Neural crest cell (in vitro differentiated cells): ENCODE measurements around the gene GPA33. TPM values are rescaled to one million over a fixed set of nuclear protein-coding genes. Genes with fewer than 3 reads are reported as not detected.

Experiments used
- DNase-seq: peaks from one replicate; pipeline ENCODE4 v3.0.0; 2021; ENCODE audit warnings: low read depth, mixed read lengths, low spot score
- H3K27ac Mint-ChIP-seq: one replicate; pipeline ENCODE4 v1.8.0; 2021; ENCODE audit warnings: mild to moderate bottlenecking, mixed read lengths; ENCODE audit not compliant: unreplicated experiment
- H3K27me3 Mint-ChIP-seq: 2 replicates; pipeline ENCODE4 v1.8.0; 2021; ENCODE audit warnings: low read depth, mild to moderate bottlenecking, mixed read lengths
- H3K36me3 Mint-ChIP-seq: 2 replicates; pipeline ENCODE4 v1.8.0; 2021; ENCODE audit warnings: low read depth, mild to moderate bottlenecking, mixed read lengths
- H3K4me1 Mint-ChIP-seq: 2 replicates; pipeline ENCODE4 v1.8.0; 2021; ENCODE audit warnings: mixed read lengths
- H3K4me3 Mint-ChIP-seq: one replicate; pipeline ENCODE4 v1.8.0; 2021; ENCODE audit warnings: mild to moderate bottlenecking, mixed read lengths
- H3K9me3 Mint-ChIP-seq: 2 replicates; pipeline ENCODE4 v1.8.0; 2021; ENCODE audit warnings: mixed read lengths
- CTCF ChIP-seq: fragments of 200-600 bp; sonication (generic); conservative IDR thresholded peaks from 2 replicates; pipeline ENCODE4 v1.5.0; 2021; ENCODE audit warnings: antibody characterized with exemption, mild to moderate bottlenecking
- total RNA-seq: library from RNA; stranded (reverse); gene quantifications from 2 replicates; pipeline ENCODE4 v1.2.1, GENCODE V29; 2021

GPA33 gene
- total RNA-seq, 1 donor from 2014 or later, result not detected

GRCh38 chr1:167109125-167109524, 18.9 kb upstream of the GPA33 start:
- DNase-seq, result no peak
- peaks cover 33% of the 10 kb centered on the region for H3K4me1 Mint-ChIP-seq
- no peak for TF ChIP-seq CTCF
- H3K27ac Mint-ChIP-seq, result no peak overlapping the region
- no peaks in the 10 kb centered on the region for H3K27me3 Mint-ChIP-seq
- peaks cover 4% of the 10 kb centered on the region for H3K36me3 Mint-ChIP-seq
- no peak overlapping the region for H3K4me3 Mint-ChIP-seq
- H3K9me3 Mint-ChIP-seq, result peaks cover 6% of the 10 kb centered on the region

- no peaks in the 10 kb centered on the region for H3K27me3 Mint-ChIP-seq
- peaks cover 35% of the 10 kb centered on the region for H3K4me1 Mint-ChIP-seq
- H3K9me3 Mint-ChIP-seq, result peaks cover 6% of the 10 kb centered on the region
- no peak for DNase-seq
- no peak overlapping the region for H3K4me3 Mint-ChIP-seq
- peaks cover 4% of the 10 kb centered on the region for H3K36me3 Mint-ChIP-seq
- no peak for TF ChIP-seq CTCF
- H3K27ac Mint-ChIP-seq, result no peak overlapping the region
Observed at GRCh38 chr1:167107456-167107855, 17.3 kb upstream of the GPA33 start.

- Mint-ChIP-seq H3K9me3 (peaks cover 5% of the 10 kb centered on the region), H3K4me1 (peaks cover 35% of the 10 kb centered on the region), H3K4me3 (no peak overlapping the region), H3K27me3 (no peaks in the 10 kb centered on the region), H3K27ac (no peak overlapping the region), H3K36me3 (peaks cover 4% of the 10 kb centered on the region)
- no peak for TF ChIP-seq CTCF
- DNase-seq, result no peak
Observed at GRCh38 chr1:167106119-167106461, 15.9 kb upstream of the GPA33 start.

- no peak for DNase-seq
- no peak for TF ChIP-seq CTCF
- Mint-ChIP-seq H3K9me3 (peaks cover 3% of the 10 kb centered on the region), H3K36me3 (peaks cover 4% of the 10 kb centered on the region), H3K4me1 (peaks cover 35% of the 10 kb centered on the region), H3K27me3 (no peaks in the 10 kb centered on the region), H3K4me3 (no peak overlapping the region), H3K27ac (no peak overlapping the region)
Observed at GRCh38 chr1:167105271-167106118, 15.3 kb upstream of the GPA33 start.

GRCh38 chr1:167104256-167104633, 14.1 kb upstream of the GPA33 start:
- DNase-seq, result no peak
- TF ChIP-seq CTCF, result no peak
- H3K27me3 Mint-ChIP-seq, result no peaks in the 10 kb centered on the region
- peaks cover 4% of the 10 kb centered on the region for H3K36me3 Mint-ChIP-seq
- H3K4me1 Mint-ChIP-seq, result peaks cover 29% of the 10 kb centered on the region
- H3K9me3 Mint-ChIP-seq, result no peaks in the 10 kb centered on the region
- H3K27ac Mint-ChIP-seq, result no peak overlapping the region
- no peak overlapping the region for H3K4me3 Mint-ChIP-seq
